ENCODE data around the gene NELFB.
A peak's percentile ranks its signal among the peaks of the same experiment; 100 is the strongest.

The NELFB gene

GRCh38 chr9:137223078-137223970, 31.8 kb upstream of the NELFB start:
- peak; percentile 98 for DNase-seq

GRCh38 chr9:137224830-137225694, 30.1 kb upstream of the NELFB start, which contains the start of gene CYSRT1:
TSS of gene CYSRT1 (plus strand) at chr9:137225174. CDS start at chr9:137225622, 448 bp downstream.
- DNase-seq = no peak

- DNase-seq = no peak
Observed at GRCh38 chr9:137225699-137226331, 29.3 kb upstream of the NELFB start.

GRCh38 chr9:137226338-137227053, 28.6 kb upstream of the NELFB start:
- DNase-seq = no peak

- DNase-seq = peak; percentile 80
Observed at GRCh38 chr9:137227054-137227852, 27.9 kb upstream of the NELFB start, which contains the start of gene RNF224. TSS of gene RNF224 (plus strand) at chr9:137227502. CDS start at chr9:137228336, 834 bp downstream.

- DNase-seq = no peak
Observed at GRCh38 chr9:137227853-137228505, 27.1 kb upstream of the NELFB start.

GRCh38 chr9:137228506-137228967, 26.6 kb upstream of the NELFB start:
- DNase-seq = no peak

- DNase-seq = no peak
Observed at GRCh38 chr9:137228968-137229896, 25.9 kb upstream of the NELFB start.

GRCh38 chr9:137229903-137230704, 25.0 kb upstream of the NELFB start:
- DNase-seq = no peak

- DNase-seq = no peak
Observed at GRCh38 chr9:137230705-137231371, 24.3 kb upstream of the NELFB start, which contains the start of gene SLC34A3. TSS of gene SLC34A3 (plus strand) at chr9:137230901. CDS start at chr9:137231703, 802 bp downstream.

- no peak for DNase-seq
Observed at GRCh38 chr9:137231372-137232039, 23.6 kb upstream of the NELFB start.

- DNase-seq = no peak
Observed at GRCh38 chr9:137232101-137232500, 23.0 kb upstream of the NELFB start.

GRCh38 chr9:137232510-137232909, 22.6 kb upstream of the NELFB start:
- no peak for DNase-seq

GRCh38 chr9:137233143-137233980, 21.8 kb upstream of the NELFB start:
- DNase-seq = no peak

- DNase-seq = no peak
Observed at GRCh38 chr9:137234055-137234697, 21.0 kb upstream of the NELFB start.

Data from right hindlimb (tissue), 1 donor.